ENCODE results near the gene NAGA.

NAGA gene

DNA sequence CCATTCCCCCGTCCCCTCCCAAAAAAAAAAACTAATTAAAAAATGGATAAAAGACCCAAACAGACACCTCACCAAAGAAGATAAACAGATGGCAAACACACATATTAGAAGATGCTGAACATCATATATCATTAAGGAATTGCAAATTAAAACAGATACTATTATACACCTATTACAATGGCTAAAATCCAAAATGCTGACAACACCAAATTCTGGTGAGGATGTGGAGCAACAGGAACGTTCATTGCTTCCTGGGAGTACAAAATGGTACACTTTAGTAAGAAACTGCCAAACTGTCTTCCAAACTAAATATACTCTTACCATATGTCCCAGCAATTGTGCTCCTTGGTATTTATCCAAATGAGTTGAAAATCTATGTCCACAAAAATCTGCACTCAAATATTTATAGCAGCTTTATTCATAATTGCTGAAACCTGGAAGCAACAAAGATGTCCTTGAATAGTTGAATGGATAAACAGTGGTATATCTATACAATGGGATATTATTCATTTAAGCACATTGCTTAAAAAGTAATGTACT, 19.9 kb downstream of the NAGA start:
- no peak for DNase-seq (ENCODE audit: low read depth, low spot score)

DNA sequence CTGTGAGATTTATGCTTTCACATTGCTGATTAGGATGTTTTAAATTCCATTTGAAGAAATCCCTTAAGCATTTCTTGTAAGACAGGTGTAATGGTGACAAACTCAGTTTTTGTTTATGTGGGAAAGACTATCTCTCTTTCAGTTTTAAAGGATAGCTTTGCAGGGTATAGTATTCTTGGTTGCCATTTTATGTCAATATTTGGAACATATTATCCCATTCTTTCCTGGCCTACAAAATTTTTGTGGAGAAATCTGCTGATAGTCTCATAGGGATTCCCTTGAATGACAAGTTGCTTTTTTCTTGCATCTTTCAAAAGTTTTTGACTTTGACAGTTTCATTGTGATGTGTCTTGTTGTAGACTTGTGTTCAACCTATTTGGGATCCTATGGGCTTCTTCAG, 28.8 kb downstream of the NAGA start:
- no peak for DNase-seq (ENCODE audit: low read depth, low spot score)

DNA sequence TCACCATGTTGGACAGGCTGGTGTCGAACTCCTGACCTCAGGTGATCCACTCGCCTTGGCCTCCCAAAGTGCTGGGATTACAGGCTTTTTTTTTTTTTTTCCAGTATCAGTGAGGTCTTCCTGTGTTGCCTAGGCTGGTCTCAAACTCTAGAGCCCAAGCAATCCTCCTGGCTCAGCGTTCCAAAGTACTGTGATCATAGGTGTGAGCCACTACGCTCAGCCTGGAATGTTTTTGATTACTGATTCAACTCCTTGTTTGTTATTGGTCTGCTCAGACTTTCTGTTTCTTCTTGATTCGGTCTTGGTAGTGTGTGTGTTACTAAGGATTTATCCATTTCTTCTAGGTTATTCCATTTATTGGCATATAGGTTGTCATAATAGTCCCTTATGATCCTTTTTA, 31.3 kb downstream of the NAGA start:
- DNase-seq (ENCODE audit: low read depth, low spot score), result no peak

DNA sequence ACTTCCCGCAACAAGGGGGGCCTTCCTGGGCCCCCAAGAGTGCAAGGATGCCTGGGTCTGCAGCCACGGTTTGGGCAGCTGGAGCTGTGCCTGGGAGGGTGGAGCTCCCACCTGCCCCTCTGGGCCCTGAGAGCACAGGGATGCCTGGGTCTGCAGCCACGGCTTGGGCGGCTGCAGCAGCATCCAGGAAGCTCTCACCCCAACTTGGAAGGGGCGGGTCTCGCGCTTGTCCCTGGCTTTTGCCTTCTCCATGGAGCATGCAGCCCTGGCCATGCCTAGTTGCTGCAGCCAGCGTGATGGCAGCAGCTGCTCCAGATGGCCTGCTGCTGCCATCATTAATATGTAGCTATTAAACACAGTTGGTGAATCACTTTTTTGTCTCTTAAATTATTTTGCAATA, 35.4 kb downstream of the NAGA start:
- DNase-seq (ENCODE audit: low read depth, low spot score), result no peak

DNA sequence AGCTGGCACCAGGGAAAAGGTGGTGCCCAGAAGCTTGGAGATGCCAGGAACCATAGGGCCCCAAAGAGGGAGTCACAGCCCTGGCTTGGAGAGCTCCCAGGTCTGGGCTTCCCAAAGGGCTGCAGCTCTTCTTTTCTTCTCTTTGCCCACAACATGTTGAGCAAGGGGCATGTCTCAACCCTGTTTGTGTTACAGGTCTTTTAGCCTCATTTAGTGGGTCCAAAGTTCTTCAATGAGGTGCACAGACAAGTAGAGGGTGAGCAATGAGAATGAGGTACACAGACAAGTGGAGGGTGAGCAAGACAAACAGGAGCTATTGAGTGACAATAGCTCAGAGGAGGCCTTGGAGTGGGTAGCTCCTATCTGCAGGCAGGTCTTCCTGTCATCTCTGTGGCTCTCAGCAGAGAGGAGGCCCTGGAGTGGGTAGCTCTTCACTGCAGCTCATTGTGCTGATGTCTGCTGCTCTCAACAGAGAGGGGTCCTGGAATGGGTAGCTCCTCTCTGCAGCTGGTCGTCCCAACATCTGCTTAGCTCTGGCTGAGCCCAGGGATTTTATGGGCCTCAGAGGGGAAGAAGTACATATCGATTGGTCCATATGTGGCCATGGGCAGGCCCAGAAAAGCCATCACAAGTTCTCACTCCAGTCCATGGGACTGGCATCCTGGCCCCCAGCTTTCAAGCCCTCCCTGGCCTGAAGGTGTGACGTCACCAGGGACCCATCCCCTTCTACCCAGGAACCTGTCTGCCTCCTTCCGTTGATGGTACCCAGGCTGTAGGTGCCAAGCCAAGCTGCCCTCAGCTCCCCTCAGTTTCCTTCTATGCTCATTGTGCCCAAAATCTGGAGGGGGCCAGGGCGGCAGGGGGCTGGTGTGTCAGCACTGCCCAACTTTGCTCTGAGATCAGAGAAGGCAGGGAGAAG, 37.1 kb downstream of the NAGA start:
- no peak for DNase-seq (ENCODE audit: low read depth, low spot score)

DNA sequence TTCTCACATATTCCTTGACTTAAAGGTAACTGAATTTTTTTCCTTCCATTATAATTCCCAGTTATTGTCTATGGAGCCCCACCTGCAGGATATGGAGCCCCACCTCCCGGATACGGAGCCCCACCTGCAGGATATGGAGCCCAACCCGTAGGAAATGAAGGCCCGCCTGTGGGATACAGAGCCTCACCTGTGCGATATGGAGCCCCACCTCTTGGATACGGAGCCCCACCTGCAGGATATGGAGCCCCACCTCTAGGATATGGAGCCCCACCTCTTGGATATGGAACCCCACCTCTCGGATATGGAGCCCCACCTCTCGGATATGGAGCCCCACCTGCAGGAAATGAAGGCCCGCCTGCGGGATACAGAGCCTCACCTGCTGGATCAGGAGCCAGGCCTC, 43.9 kb downstream of the NAGA start:
- DNase-seq (ENCODE audit: low read depth, low spot score), result peak; percentile 2

DNA sequence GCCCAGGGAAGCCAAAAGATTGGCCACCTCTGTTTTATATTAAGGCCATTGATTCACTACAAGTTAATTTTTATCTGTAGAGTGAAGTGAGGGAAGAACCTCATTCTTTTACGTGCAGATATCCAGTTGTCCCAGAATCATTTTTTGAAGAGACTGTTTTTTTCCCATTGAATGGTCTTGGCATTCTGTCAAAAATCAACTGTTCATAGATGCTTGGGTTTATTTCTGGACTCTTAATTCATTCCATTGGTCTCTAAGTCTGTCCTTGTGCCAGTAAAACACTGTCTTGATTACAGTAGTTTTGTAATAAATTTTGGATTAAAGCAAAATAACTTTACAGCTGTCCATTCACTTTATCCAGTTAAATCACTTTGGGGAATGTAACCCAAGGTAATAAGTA, 45.2 kb downstream of the NAGA start:
- no peak for DNase-seq (ENCODE audit: low read depth, low spot score)

DNA sequence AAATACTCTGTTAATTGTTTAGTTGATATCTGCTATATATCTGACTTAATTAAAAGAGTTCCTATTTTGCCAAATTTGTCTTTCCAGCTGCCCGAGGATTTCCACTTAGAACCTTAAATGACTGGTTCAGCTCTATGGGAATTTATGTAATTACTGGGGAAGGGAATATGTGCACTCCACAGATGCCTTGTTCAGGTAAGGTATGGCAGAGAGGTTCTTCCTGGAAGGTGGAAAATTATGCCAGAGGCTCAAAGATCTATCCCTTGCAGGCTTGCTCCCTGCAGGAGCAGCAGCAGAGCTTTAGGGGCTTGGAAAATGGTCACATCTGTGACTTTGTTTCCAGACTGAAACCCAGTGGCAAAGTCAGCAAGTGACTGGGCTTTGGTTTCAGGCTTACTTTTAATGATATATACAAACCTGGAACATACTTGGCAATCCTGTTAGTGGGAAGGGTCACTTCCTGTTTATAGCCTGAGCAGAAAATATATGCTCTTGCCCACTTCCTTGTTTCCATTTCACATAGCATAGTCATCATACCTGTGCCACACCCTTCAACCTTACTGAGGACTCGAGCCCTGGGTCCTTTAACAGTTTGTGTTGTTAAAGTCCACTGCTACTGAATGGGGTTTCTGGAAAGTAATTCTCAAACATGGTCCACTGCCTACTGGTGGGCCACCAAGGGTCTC, 48.3 kb downstream of the NAGA start:
- no peak for DNase-seq (ENCODE audit: low read depth, low spot score)

DNA sequence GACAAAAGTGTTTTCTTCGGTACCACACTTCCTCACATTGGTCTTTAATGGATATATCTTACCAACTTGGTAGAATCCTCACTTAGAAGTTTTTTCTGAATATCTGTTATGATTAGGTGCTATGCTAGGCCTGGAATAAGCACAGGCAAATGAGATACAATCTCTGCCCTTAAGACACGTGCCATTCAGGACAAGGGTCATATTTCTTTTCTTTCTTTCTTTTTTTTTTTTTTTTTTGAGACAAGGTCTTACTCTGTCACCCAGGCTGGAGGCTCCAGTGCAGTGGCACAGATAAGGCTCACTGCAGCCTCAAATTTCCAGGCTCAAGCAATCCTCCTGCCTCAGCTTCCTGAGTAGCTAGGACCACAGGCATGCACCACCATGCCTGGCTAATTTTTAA, 49.0 kb downstream of the NAGA start:
- DNase-seq (ENCODE audit: low read depth, low spot score), result no peak

DNA sequence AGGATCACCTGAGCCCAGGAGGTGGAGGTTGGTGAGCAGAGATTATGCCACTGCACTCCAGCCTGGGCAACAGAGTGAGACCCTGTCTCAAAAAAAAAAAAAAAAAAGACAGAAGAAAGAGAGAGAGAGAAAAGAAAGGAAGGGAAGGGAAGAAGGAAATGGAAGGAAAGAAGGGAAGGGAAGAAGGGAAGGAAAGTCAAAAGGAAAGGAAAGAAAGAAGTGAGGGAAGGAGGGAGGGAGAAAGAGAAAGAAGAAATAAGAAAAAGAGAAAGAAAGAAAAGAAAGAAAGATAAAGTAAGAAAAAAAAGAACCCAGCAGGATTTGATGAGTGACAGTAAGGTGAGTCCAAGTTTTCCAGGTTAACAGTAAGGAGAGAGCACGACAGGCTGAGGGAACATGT, 52.4 kb downstream of the NAGA start:
- DNase-seq (ENCODE audit: low read depth, low spot score), result no peak

DNA sequence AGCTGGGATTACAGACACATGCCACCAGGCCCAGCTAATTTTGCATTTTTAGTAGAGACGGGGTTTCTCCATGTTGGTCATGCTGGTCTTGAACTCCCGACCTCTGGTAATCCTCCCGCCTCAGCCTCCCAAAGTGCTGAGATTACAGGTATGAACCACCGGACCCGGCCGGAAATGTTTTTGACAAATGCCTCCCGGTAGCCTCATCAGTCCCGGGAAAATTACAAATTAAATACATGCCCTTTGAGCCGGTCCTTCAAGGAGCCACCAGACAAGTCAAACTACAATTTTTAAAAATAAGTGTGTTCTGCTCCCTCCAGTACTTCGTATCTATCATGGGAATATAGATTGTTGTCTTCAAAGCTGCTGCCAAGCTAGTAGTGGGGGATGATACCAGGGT, 54.5 kb downstream of the NAGA start:
- DNase-seq (ENCODE audit: low read depth, low spot score), result no peak

DNA sequence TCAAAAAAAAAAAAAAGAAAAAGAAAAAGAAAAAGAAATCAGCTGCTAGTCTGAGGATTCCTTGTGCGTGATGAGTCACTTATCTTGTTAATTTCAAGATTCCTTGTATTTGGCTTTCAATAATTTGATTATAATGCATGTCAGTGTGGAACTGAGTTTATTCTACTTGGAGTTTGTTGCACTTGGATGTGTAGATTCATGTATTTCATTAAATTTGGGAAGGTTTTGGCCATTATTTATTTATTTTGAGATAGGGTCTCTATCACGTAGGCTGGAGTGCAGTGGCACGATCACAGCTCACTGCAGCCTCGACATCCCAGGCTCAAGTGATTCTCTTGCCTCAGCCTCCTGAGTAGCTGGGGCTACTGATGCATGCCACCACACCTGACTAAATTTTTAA, 57.2 kb downstream of the NAGA start:
- no peak for DNase-seq (ENCODE audit: low read depth, low spot score)

DNA sequence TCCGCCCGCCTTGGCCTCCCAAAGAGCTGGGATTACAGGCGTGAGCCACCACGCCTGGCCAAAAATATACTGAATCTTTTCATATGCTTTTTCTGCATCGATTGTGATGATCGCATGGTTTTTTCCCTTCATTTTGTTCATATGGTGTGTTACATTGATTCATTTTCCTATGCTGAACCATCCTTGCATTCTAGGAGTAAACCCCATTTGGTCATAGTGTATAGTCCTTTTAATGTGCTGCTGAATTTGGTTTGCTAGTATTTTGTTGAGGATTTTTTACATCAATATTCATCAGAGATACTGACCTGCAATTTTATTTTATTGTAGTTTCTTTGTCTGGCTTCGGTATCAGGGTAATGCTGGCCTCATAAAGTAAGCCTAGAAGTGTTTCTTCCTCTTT, 59.8 kb downstream of the NAGA start:
- DNase-seq (ENCODE audit: low read depth, low spot score), result no peak
